Measurements from ENCODE around the gene PRKCB. TPM values are rescaled to one million over a fixed set of nuclear protein-coding genes. Genes with fewer than 3 reads are reported as not detected.

PRKCB gene
- total RNA-seq, 4 donors from 2014 or later = 7.7 to 40.0 (median 12.2) TPM

DNA sequence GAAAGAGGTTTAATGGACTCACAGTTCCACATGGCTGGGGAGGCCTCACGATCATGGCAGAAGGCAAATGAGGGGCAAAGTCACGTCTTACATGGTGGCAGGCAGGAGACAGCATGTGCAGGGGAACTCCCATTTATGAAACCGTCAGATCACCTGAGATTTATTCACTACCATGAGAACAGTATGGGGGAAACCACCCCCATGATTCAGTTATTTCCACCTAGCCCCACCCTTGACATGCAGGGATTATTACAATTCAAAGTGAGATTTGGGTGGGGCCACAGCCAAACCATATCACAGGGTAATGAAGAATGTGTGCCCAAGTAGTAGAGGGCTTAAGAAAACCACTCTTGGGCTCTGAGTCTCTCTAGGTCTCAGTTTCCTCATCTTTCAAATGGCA is 85.1 kb downstream of the PRKCB start:
- 55% methylated on average over 3 of the region's 3 CpGs for WGBS
- Histone ChIP-seq H3K4me3 (no peak overlapping the region), H3K4me1 (no peaks in the 10 kb centered on the region), H3K36me3 (no peaks in the 10 kb centered on the region), H3K27ac (no peak overlapping the region), H3K27me3 (no peaks in the 10 kb centered on the region), H3K9me3 (no peaks in the 10 kb centered on the region)
- TF ChIP-seq POLR2A (IDR thresholded peaks at IDR 0.05) = no peak
- TF ChIP-seq, protein P1, sequence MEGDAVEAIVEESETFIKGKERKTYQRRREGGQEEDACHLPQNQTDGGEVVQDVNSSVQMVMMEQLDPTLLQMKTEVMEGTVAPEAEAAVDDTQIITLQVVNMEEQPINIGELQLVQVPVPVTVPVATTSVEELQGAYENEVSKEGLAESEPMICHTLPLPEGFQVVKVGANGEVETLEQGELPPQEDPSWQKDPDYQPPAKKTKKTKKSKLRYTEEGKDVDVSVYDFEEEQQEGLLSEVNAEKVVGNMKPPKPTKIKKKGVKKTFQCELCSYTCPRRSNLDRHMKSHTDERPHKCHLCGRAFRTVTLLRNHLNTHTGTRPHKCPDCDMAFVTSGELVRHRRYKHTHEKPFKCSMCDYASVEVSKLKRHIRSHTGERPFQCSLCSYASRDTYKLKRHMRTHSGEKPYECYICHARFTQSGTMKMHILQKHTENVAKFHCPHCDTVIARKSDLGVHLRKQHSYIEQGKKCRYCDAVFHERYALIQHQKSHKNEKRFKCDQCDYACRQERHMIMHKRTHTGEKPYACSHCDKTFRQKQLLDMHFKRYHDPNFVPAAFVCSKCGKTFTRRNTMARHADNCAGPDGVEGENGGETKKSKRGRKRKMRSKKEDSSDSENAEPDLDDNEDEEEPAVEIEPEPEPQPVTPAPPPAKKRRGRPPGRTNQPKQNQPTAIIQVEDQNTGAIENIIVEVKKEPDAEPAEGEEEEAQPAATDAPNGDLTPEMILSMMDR (IDR thresholded peaks at IDR 0.05) = no peak
- TF ChIP-seq EP300 (IDR thresholded peaks at IDR 0.05) = no peak
- TF ChIP-seq POLR2AphosphoS5 (IDR thresholded peaks at IDR 0.05) = no peak
- no peak for DNase-seq (ENCODE audit: low spot score in 2 of 2)

DNA sequence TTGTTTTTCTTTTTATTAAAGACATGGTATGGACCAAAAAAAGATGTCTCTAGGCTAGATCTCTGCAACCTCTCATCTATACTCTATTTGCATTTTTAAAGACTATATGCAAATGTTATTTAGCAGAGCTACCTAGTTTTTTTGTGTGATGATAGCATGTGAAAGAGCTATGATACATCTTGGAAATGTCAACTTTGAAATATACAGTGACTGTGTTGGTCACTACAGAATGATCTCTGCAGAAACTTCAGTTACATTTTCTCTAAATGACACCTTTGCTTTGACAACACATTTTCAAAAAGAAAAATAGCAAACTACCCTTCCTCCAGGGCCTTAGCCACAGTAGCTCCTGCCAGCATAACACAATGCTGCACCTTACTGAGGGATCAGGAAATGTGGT is 86.6 kb downstream of the PRKCB start:
- no peak overlapping the region for H3K27ac ChIP-seq
- H3K9me3 ChIP-seq = no peaks in the 10 kb centered on the region
- no peak for DNase-seq (ENCODE audit: low spot score in 2 of 2)
- no peak for TF ChIP-seq POLR2A (IDR thresholded peaks at IDR 0.05)
- TF ChIP-seq POLR2AphosphoS5 (IDR thresholded peaks at IDR 0.05) = no peak
- TF ChIP-seq EP300 (IDR thresholded peaks at IDR 0.05) = no peak
- H3K36me3 ChIP-seq = no peaks in the 10 kb centered on the region
- H3K27me3 ChIP-seq = no peaks in the 10 kb centered on the region
- no peak overlapping the region for H3K4me3 ChIP-seq
- H3K4me1 ChIP-seq = no peaks in the 10 kb centered on the region

DNA sequence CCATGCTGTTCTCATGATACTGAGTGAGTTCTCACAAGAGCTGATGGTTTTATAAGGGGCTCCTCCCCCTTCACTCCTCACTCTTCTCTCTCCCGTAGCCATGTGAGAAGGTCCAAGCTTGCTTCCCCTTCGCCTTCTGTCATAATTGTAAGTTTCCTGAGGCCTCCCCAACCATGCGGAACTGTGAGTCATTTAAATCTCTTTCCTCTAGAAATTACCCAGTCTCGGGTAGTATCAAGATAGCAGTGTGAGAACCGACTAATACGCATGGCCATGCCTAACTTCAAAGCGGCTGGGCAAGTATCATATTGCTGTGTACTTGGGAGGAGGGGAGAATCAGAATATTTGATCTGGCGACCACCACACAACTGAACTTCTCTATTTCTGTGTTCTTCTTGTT is 88.3 kb downstream of the PRKCB start:
- no peaks in the 10 kb centered on the region for H3K9me3 ChIP-seq
- DNase-seq (ENCODE audit: low spot score in 2 of 2) = no peak
- H3K27me3 ChIP-seq = no peaks in the 10 kb centered on the region
- H3K4me1 ChIP-seq = no peaks in the 10 kb centered on the region
- WGBS = 67% methylated on average over 8 of the region's 8 CpGs
- H3K4me3 ChIP-seq = no peak overlapping the region
- TF ChIP-seq, protein P1 (IDR thresholded peaks at IDR 0.05) = no peak
- H3K27ac ChIP-seq = no peak overlapping the region
- H3K36me3 ChIP-seq = no peaks in the 10 kb centered on the region

DNA sequence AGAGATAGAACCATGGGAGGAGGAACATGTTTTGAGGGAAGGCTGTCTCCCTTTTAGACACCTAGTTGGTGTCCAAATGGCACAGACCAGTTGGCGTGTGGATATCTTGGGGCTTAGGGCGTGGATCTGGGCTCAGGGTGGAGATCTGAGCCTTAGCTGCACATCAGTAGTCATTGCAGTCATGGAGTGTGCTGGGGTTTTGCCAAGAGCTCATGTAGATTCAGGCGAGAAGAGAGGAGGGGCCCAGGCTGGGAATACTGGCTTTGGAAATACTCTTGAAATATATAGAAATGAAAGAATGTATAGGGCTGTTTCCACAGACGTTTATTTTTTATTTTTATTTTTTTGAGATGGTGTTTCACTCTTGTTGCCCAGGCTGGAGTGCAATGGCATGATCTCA is 92.0 kb downstream of the PRKCB start:
- WGBS = 26% methylated on average over 4 of the region's 4 CpGs
- no peak overlapping the region for H3K27ac ChIP-seq
- H3K36me3 ChIP-seq = no peaks in the 10 kb centered on the region
- TF ChIP-seq POLR2A (IDR thresholded peaks at IDR 0.05) = no peak
- no peaks in the 10 kb centered on the region for H3K4me1 ChIP-seq
- no peaks in the 10 kb centered on the region for H3K9me3 ChIP-seq
- H3K27me3 ChIP-seq = no peaks in the 10 kb centered on the region
- no peak overlapping the region for H3K4me3 ChIP-seq
- no peak for DNase-seq (ENCODE audit: low spot score in 2 of 2)

DNA sequence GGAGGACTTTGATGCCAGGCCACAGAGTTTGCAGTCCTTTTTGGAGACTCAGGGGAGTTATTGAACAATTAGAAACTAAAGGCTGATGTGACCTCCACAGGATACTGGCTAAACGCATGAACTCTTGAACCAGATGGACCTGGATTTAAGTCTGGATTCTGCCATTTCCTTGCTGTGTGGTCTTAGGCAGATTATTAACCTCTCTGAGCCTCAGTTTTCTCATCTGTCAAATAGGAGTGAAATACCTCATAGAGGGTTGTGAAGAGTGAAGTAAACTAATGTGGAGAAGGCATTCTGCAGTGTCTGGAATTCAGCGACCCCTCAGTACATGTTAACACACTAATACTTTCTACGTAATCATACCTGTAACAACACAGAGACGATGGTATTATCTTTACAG is 93.5 kb downstream of the PRKCB start:
- Histone ChIP-seq H3K4me1 (no peaks in the 10 kb centered on the region), H3K4me3 (no peak overlapping the region), H3K9me3 (no peaks in the 10 kb centered on the region), H3K36me3 (no peaks in the 10 kb centered on the region), H3K27ac (no peak overlapping the region), H3K27me3 (no peaks in the 10 kb centered on the region)
- TF ChIP-seq EP300 (IDR thresholded peaks at IDR 0.05) (no peak), POLR2A (IDR thresholded peaks at IDR 0.05) (no peak), POLR2AphosphoS5 (IDR thresholded peaks at IDR 0.05) (no peak)
- TF ChIP-seq, protein P1 (IDR thresholded peaks at IDR 0.05) = no peak
- WGBS = 94% methylated on average over 4 of the region's 4 CpGs
- no peak for DNase-seq (ENCODE audit: low spot score in 2 of 2)

DNA sequence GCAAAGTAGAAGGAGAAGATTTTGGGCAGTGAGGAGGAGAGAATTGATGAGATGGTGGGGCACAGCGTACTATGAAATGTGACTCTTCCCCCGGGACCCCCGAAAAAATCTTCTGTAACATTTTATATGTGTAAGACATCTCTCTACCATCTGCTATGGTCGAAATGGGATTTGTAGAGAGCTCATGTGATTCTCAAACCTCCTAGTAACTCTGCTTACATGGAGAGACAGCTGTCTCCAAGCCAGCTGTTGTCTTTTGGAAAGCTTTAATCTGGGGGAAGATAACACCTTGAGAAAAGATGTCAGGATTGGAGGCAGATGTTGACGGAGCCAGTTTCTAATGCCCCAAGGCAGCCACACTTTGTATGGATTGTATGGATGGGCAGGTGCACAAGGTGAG is 94.1 kb downstream of the PRKCB start:
- no peak overlapping the region for H3K4me3 ChIP-seq
- H3K36me3 ChIP-seq = no peaks in the 10 kb centered on the region
- WGBS = 77% methylated on average over 5 of the region's 5 CpGs
- H3K4me1 ChIP-seq = no peaks in the 10 kb centered on the region
- H3K9me3 ChIP-seq = no peaks in the 10 kb centered on the region
- H3K27ac ChIP-seq = no peak overlapping the region
- no peak for TF ChIP-seq EP300 (IDR thresholded peaks at IDR 0.05)
- TF ChIP-seq, protein P1 (IDR thresholded peaks at IDR 0.05) = no peak
- TF ChIP-seq POLR2A (IDR thresholded peaks at IDR 0.05) = no peak
- TF ChIP-seq POLR2AphosphoS5 (IDR thresholded peaks at IDR 0.05) = no peak
- no peak for DNase-seq (ENCODE audit: low spot score in 2 of 2)
- H3K27me3 ChIP-seq = no peaks in the 10 kb centered on the region
